Activated gamma-delta T cell (primary cell): ENCODE measurements around the gene TLE3.

Experiments used
- DNase-seq: peaks from one replicate; lab custom pipeline; 2025; lab: John Stamatoyannopoulos, UW

Gene TLE3

DNA sequence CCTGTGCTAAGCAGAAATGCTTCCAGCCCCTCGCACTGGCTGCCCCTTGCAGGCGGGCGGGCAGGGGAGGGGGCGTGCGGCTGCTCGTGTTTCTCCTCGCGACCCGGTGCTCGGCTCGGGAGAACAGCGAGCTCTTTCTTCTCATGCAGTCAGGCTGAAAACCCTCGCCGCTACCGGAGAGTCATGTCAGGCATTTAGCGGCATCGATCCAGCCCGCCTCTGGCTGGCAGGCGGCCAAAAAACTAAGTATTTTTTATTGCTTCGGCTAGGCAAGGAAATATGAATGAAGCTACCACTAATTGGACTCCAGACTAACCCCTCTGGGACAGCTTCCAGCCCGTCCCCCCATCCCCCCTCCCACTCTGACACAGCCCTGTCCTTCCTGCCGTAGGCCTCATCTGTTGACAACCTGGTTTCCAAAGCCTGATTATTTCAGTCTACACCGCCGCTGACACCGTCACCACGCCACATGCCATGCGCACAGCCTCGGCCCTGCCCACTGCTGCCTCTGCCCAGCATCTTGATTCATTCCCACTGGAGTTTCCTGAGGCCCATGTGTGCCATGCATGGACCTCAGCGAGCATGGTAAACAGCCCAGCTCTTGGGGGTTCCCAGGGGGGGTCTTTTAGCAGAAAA, 35.3 kb downstream of the TLE3 start:
- no peak for DNase-seq

DNA sequence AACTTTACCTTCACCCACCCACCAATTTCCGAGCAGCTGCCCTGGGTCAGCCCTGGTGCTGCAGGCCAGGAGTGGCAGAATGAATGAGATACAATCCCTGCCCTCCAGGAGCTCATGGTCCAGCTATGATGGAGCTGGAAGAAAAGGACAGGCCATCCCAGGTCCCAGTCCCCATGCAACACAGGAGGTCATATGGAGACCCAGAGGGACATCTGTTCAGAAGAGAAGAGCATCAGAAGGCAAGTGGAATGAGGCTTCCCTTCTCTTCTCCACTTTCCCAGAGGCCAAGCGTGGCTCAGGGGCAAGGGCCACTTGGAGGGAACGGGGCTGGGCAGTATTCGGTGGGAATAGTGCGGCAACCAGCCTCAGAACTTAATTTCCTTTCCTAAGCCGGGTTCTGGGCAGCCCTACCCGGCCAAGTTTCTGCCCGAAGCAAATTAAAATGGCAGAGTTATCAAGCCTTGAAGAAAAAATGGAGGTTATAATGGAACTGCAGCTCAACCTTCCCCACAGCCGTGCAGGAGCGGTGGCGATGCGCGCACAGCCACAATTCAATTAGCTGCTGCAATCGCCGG, 35.9 kb downstream of the TLE3 start:
- DNase-seq, result no peak

DNA sequence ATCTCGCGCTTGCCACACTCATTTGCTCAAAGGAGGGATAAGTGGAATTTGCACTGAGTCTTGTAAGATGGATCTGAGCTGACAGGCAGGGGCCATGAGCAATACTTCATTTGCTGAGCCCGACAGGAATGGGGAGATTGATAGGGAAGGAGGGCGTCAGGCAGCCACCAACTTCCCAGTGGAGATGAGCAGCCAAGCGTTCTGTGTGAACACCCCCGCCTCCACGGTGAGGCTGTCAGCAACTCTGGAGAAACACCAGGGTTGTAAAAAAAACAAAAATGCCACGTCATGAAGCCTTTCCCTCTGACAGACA, 36.8 kb downstream of the TLE3 start:
- no peak for DNase-seq

DNA sequence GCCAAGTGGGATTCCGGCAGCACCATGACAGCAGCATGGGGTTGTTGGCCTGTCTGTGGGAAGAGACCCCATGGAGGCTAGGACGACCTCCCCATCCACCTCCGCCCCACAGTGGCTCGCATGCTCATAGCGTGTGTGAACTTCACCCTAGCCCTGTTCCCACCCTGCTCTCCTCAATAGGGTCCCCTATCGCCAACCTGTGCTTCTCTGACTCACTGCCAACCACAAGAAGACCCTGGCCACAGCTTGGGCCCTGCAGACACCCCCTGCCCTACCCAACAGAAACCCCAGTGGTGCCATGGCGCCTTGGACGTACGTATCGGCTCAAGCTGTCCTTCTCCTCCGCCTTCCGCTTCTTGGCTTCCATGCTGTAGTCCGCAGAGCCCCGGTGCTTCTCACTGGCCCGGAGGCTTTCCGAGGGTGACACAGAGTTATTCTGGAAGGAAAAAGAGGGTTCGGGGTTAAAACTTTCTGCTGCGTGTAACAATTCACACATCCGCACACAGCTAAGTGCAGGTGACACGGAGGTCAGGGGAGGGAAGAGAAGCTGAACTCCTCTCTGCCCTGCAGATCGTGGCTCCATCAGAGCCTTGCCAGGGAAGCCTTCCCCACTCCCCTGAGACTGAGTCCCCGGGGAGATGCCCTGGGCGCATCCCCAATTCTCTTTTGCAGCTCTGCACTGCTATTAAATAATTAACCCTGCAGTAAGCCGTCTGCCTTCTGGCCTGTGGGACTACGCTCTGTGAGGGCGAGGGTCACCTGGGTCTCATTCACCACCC, 37.3 kb downstream of the TLE3 start:
- DNase-seq, result no peak

DNA sequence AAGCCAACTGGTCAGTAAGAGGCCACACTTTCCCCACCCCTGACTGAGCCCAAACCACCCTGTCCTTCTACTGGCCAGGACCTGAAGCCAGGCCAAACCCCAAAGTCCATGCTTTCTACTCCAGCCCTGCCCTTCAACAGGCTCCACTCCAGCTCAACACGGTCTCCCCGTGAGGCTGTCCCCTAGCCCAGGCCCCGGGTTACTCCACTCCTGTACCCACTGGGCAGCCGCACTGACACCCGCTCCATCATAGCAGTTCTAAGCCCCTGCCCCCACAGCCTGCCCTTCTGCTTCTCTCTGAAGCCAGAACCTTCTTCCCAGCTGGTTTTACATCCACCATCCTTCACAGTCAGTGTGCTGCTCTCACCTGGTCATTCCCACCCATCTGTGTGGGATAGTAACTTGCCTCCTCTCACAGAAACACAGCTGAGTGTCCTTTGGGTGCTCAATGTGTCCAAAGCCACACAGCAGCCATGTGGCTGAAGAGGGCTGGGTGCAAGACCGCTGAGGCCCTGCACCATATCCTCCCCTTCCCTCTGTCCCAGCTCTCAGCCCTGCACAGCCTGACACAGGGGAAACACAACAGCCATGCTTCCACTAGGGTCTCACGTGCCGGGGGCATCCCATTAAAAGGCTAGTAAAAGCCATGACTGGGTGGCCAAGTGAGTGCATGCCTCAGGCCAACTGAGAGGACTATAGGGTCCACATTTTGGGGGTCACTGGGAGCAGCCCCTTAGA, 38.1 kb downstream of the TLE3 start:
- no peak for DNase-seq

DNA sequence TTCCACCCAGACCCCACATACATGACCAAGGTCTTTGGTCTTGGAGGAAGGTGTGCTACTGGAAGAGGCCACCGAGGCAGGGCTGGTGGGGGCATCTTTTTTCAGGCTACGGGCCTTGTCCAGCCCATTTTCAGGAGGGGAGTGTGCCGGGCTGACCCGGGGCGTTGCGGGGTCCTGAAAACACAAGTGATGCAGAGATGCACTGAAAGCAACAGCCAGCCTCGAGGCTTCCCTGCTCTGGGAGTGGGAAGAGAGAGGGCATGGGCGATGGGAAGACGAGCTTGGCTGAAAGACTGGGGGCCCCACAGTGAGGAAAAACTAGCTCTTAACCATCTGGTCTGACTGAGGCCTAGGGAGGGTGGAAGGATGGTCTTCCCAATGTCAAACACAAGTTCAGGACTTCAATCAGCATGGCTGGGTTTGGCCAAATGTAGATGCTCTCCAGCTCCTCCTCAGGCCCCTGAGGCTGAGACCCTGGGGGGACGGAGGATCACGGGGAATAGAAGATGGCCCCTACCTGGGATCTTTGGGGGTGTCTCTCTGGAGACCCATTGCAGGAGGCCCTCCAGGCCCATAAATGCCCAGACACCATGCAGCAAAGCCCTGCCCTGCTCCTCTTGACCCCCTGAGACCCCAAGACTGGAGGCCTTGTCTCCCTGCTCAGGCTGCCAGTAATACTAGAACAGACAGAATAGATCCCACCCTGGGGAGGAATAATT, 38.9 kb downstream of the TLE3 start:
- no peak for DNase-seq

DNA sequence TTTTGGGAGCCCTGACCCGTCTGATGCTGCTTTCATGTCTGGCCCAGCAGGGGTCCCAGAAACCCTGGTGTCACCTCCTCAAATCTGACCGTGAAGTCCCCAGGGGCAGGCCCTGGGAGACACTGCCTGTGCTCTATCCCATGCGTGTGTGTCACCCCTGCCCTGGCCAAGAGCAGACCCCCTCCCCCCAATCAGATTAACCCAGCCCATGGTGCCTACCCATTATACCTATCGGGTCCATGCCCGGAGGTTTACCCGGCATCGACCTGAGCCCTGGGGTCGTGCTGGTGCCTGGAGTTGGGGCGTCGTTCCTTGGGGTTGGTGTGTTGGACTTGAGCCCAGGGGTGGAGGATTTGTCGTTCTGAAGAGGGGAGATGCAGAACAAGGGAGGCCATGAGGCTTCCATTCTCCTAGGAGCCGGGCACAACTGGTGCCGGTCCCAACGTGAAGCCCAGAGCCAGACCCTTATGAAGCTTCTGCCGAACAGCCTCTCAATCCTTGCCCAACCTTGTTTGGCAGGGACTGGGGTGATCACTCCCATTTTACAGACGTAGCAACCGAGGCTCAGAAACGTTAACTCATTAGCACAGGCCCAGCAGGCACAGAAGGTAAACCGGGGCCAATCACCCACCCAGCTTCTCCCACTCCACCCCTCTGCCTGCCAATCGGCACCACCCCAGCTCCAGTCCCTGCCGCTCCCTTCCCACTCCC, 39.6 kb downstream of the TLE3 start:
- DNase-seq, result no peak

DNA sequence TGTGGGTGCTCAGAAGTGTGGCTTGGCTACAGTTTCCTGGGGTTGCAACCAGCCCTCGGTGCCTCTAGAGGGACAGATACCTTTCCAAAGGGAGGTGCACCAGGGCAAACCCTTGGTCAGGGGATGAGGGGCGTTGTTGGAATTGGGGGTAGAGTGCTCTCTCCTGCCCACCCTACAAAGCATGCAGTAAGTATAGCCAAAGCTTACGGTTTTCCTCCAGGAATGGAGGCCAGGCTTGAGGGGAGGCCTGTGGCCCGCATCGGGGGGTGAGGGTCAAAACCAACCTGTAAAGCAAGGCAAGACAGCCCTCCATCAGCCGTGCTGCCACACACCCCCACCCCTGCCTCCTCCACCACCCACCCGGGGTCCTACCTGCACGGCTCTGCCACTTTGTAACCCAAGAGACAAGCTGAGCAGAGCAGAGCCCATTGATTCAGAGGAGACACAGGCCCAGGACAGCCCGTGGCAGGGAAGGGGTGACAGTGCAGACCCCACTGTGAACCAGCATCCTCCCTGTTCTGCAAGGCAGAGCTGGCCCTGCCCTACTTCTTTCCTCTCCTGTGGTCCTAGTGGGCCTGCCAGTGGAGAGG, 41.5 kb downstream of the TLE3 start:
- no peak for DNase-seq

DNA sequence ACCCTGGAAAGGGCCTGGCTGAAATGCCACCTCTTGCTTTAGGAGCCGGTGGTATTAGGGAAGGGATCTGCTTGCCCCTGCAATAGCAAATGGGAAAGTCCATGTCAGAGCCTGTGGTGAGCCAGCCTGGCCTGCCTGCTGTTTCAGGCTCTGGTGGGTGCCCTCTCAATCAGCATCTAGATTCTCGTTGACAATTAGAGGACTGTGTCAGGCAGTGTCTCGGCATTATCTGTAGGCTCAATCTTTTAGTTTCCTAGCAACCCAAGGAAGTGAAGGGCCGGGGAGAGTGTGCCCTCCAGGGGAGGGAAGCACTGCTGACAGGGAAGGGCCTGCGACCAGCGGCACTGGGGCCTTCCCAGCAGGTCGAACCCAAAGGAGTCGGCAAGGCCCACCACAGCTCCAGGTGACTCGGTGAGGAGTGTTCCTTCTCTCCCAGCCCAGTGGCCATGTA, 42.1 kb downstream of the TLE3 start:
- DNase-seq, result no peak

DNA sequence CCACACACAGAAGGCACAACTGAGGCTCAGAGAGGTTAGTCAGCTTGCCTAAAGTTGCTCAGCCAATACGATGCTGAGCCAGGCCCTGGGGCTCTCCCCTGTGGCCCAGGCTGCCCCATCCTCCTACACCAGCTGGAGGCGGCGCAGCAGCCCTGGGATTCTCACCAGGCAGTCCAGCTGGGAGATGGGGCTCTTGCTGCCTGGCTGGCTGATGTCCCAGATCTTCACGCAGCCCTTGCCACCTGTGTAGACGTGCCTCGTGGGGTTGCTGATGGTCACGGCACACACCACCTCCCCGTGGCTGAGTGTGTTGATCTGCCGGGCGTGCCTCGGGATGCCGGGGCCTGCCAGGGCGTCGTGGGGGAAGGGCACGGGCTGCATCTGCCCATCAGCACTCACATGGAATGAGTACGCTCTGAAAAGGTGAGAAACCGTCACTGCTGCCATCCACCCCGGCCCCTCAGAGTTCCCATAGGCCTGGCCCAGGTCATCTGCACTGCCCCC, 42.8 kb downstream of the TLE3 start:
- no peak for DNase-seq

DNA sequence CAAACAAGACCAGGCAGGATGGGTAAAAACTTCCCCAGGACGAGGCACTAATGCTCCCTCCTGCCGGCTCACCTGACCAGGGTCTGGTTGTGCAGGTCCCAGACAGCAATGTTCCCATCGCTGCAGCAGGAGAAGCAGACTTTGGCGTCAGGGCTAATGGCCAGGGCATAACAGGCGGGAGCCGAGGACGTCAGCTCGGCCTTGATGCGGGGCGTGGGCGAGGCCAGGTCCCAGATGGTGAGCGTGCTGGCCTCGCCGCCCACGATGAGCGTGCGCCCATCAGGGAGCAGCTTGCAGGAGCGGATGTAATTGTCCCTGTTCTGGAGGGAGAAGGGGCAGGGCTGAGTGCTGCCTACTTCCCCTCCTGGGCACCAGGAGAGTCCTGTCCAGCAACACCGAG, 43.4 kb downstream of the TLE3 start:
- no peak for DNase-seq

DNA sequence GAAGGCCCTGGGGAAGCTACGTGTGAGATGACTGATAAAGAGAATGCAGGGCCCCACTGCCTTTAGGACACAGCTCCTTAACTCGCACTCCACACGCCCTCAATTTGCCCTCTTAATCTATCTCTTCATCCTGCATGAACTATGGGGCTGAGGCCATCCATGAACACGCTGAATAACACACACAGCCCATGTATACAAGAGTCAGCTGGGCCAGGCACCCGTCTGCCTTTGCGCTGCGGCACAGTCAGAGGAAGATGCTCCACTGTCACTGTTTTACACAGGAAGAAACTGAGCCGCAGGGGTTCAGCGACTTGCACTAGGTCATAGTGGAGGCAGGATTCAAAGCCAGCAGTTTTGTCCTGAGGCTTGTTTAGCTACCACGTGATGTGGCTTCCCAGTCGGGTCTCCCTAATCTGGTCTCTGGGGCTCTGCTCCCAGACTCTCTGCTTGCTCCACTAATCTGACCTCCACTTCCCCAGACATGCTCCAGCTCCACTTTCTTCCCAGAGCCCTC, 43.9 kb downstream of the TLE3 start:
- no peak for DNase-seq

DNA sequence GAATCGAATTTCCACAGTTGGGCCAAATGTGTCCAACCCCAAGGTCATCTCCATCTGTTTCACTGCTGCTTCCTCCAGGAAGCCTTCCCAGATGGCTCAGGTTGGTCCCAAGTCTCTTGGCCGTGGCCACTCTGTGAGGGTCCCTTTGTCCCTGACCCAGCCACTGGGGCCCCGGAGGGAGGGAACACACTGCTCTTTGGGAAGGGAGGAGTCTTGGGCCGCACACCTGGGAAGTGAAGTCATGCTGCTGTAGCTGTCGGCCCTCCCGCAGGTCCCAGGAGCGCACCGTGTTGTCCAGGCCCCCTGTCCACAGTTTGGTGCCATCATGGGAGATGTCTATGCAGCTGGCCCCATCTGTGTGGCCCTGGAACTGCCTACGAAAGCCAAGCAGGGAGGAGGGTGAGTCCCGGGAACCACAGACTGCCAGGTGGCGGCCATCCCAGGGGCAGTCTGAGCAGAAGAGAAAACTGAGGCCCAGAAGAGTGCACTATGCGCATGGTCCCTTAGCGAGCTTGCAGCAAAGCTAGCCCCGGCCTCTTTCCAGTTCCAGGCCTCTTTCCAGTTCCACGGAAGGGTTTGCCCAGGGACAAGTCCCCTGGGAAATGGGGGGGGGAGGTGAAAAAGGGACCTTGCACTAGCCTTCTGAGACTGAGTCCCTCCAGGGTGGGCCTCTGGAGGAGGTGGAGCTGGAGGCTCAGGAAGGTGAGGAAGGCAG, 44.6 kb downstream of the TLE3 start:
- no peak for DNase-seq

DNA sequence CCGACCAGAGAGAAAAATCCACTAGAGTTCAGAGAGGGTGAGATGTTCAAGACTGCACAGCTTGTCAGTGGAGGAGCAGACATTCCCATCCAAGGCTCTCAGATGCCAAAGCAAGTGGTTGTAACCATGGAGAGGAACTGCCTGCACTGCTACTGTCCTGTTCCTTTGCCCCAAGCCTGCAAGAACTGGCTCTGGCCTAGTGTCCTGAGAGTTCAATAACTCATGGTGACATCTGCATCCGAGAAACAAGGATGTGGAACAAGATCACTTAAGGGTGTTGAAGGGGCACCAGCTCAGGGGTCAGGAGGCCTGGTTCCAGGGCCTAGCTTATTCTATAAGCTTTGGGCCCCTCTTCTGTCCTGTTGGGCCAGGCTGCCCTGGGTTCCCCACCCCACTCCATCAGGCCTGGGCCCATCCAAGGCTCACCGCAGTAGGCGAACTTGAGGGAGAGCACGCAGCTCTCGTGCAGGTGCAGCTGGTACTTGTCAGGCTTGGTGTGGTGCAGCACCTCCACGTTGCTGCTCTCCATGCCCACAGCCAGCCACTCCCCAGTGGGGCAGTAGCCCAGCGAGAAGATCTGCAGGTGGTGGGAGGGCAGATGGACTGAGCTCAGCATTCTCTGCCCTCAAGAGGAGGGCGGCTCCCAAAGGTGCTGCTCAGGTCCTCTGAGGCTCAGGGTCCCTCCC, 45.6 kb downstream of the TLE3 start:
- DNase-seq, result no peak

DNA sequence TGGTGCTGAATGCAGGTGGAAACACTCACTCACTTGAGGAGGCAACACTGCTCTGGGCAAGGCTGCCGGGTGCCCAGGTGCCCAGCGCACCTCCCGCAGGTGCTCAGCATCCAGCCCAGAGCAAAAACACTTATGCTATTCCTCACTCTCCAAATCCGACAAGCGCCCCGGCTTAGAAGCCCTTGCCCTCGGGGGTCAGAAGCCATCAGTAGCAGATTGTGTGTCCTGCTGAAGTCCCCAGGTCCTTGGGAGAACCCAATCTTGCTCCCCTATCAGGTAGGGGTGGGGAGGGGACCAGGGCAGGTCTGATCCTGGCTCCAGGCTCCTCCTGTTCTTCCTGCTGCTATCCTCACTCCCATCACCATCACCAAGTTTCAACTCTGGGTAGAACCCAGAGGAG, 46.7 kb downstream of the TLE3 start:
- DNase-seq, result no peak

DNA sequence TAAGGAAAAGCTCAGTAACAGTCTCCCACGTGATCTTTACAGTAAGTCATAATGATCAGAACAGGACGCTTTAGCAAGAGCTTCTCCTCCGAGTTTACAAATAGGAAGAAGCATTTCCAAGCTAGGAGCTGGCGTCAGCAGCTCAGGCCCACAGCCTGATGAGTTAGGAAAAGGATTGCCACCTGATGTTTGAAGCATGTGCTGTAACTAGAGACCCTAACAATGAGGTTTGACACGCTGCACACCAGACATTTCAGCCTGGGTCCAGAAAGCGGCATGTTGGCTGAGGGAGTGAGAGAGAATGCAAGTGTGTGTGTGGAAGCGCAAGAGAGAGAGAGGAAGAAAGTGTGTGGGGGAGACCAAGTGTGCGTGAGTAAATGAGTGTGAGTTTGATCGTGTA, 47.3 kb downstream of the TLE3 start:
- no peak for DNase-seq

DNA sequence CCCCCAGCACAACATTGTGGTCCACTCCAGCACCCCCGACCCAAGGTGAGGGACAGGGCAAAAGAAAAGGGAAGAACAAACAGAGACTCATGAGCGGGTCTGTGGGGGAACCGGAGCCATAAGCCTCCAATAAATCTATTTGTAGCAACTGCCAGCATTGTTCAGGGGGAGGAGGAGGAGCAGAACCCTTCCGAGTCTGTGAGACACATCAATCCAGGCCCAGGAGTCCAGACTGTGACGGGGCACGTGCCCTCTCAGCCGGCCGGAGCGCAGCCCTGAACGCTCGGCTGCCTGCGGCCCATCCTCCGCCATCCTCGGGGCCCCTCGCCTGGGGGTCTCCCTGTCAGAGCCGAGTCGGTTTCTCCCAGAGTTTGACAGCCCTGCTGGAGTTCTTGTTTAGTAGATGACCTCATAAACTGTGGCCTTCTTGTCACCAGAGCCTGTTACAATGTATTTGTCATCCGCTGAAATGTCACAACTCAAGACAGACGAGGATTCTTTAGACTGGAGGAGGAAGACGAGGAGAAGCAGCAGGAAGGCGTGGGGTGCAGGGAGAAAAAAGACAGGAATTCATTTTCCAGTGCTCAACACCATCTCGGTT, 47.9 kb downstream of the TLE3 start:
- DNase-seq, result no peak

DNA sequence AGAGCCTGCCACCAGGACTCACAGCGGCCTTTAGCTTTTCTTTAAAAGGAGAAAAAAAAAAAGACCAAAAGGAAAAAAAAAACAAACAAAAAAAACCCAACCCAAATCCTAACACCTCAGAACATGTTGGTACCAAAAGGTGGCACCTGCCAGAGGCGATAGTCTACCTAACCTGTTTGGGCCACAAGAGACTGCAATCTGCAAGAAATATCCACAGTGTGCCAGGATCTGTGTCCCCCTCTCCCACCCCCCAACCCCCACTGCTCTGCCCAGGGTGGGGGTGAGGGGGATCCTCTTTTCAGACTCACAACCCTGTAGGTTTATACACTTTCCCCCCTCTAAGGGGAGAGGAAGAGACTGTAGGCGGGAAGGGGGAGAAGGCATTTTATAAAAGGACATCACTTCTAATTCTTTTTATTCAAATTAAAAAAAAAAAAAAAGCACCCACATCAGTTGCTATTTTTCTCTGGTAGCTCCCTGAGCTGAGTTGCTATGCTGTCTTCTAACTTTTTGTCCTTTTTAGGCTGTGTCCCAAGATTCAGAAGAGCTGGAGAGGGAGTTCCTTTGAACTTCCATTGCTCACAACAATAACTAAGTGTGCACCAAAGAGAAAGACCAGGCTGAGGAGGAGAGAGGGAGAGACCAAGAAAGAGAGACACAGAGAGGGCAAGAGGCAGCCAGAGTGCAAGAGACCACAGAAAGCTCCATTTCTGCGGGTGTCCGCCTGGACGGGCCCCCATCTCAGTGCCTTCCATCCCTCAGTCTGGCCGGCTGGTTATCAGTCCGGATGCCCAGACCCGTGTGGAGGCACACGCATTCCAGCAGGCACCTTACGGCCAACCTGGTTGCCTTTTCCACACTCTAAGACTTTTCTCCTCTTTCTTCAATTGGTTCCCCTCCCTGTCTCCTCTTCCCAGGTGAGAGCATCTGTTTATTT, 48.9 kb downstream of the TLE3 start:
- no peak for DNase-seq
